CD4-positive, alpha-beta T cell (primary cell): ENCODE data around the gene ADGRV1. TPM values are rescaled to one million over a fixed set of nuclear protein-coding genes. Genes with fewer than 3 reads are reported as not detected.

Experiments used
- ATAC-seq: fragments of 200-7000 bp; cut with Tn5 transposase; one replicate; pipeline ENCODE4 v1.10.0; 2022; ENCODE audit warnings: mild to moderate bottlenecking; ENCODE audit not compliant: poor library complexity
- CTCF ChIA-PET: fragments of 350-600 bp; sonication (Branson Sonifier 250); formaldehyde crosslinking; loops from one replicate; lab custom pipeline; 2021; ENCODE audit warnings: antibody characterized with exemption, inconsistent platforms; lab: Charles Lee
- POLR2A ChIA-PET: fragments of 350-600 bp; sonication (Branson Sonifier 250); formaldehyde crosslinking; loops from one replicate; lab custom pipeline; 2021; ENCODE audit warnings: antibody characterized with exemption, inconsistent platforms; lab: Charles Lee
- DNase-seq, 14 experiments: peaks; one replicate each; pipeline ENCODE4 v3.0.0-alpha.2; 2013 to 2020; ENCODE audit warnings: mixed read lengths in 2 of 14
- H3K27ac ChIP-seq, 2 donors: one replicate each; pipeline versions ENCODE4 v1.5.1 to v1.7.0; 2013; ENCODE audit warnings: low read length in 2 of 2, low read depth in 1 of 2, mild to moderate bottlenecking in 1 of 2
- H3K27me3 ChIP-seq, 2 experiments: 1 replicate in 1 of 2; 2 replicates in 1 of 2; pipeline versions ENCODE4 v1.6.1 to v1.7.0; 2013; ENCODE audit warnings: low read length in 2 of 2, control low read depth in 1 of 2, mild to moderate bottlenecking in 1 of 2, moderate library complexity in 1 of 2; ENCODE audit not compliant: insufficient read depth in 2 of 2, control insufficient read depth in 1 of 2
- H3K36me3 ChIP-seq: one replicate; pipeline ENCODE4 v1.6.1; 2013; ENCODE audit warnings: low read length, control low read depth; ENCODE audit not compliant: insufficient read depth
- H3K4me1 ChIP-seq: one replicate; pipeline ENCODE4 v1.6.1; 2013; ENCODE audit warnings: low read length, control low read depth; ENCODE audit not compliant: insufficient read depth
- H3K4me3 ChIP-seq: one replicate; pipeline ENCODE4 v1.5.1; 2013; ENCODE audit warnings: mild to moderate bottlenecking, low read length, moderate library complexity
- H3K9me3 ChIP-seq, 2 experiments: 1 replicate in 1 of 2; 2 replicates in 1 of 2; pipeline versions ENCODE4 v1.6.1 to v1.7.0; 2013; ENCODE audit warnings: low read length in 2 of 2, mild to moderate bottlenecking in 2 of 2, control low read depth in 1 of 2, moderate library complexity in 1 of 2; ENCODE audit not compliant: control insufficient read depth in 1 of 2, insufficient read depth in 1 of 2
- H3K27ac Mint-ChIP-seq: one replicate; pipeline ENCODE4 v1.8.0; 2020; ENCODE audit warnings: mixed read lengths
- H3K27me3 Mint-ChIP-seq: one replicate; pipeline ENCODE4 v1.8.0; 2021; ENCODE audit warnings: mixed read lengths
- H3K36me3 Mint-ChIP-seq: one replicate; pipeline ENCODE4 v1.8.0; 2021; ENCODE audit warnings: low read depth, mixed read lengths
- H3K4me1 Mint-ChIP-seq: one replicate; pipeline ENCODE4 v1.8.0; 2021; ENCODE audit warnings: low read depth, mixed read lengths
- H3K4me3 Mint-ChIP-seq: one replicate; pipeline ENCODE4 v1.8.0; 2020; ENCODE audit warnings: mild to moderate bottlenecking, mixed read lengths
- H3K9me3 Mint-ChIP-seq: one replicate; pipeline ENCODE4 v1.8.0; 2020; ENCODE audit warnings: mixed read lengths
- intact Hi-C, 2 experiments: fragments of 100-400 bp; cut with DNase I in 1 of 2; cut with micrococcal nuclease in 1 of 2; formaldehyde crosslinking; loops; one replicate each; pipeline versions ENCODE4 v1.15.1 to v1.9.0; 2023 to 2025; cut with DNase I, micrococcal nuclease
- total RNA-seq, 174 experiments: library from RNA in 2 of 174; stranded (reverse) in 2 of 174; gene quantifications; one replicate each; pipeline ENCODE4 v1.2.3 and lab custom pipeline; 2021 to 2026
- TF ChIP-seq, protein P1 (sequence below): fragments of 200-600 bp; IDR thresholded peaks from one replicate; pipeline ENCODE4 v1.8.0; 2022; ENCODE audit warnings: antibody characterized with exemption, mild to moderate bottlenecking

The ADGRV1 gene
- total RNA-seq, 2 experiments from 2014 or later = 0.81 to 1.2 TPM

- Histone ChIP-seq H3K4me3 (peak overlapping the region; percentile 95), H3K36me3 (peaks cover 2% of the 10 kb centered on the region), H3K4me1 (peaks cover 12% of the 10 kb centered on the region), H3K9me3 (no peaks in the 10 kb centered on the region), H3K27me3 (peaks cover 7 to 23% of the 10 kb centered on the region in 2 experiments), H3K27ac (peak overlapping the region; percentile 80 to 95)
- Mint-ChIP-seq H3K36me3 (peaks cover 30% of the 10 kb centered on the region), H3K27me3 (peaks cover 29% of the 10 kb centered on the region), H3K27ac (peak overlapping the region; percentile 93), H3K4me1 (peaks cover 33% of the 10 kb centered on the region), H3K9me3 (no peaks in the 10 kb centered on the region), H3K4me3 (peak overlapping the region; percentile 99)
- TF ChIP-seq, protein P1, sequence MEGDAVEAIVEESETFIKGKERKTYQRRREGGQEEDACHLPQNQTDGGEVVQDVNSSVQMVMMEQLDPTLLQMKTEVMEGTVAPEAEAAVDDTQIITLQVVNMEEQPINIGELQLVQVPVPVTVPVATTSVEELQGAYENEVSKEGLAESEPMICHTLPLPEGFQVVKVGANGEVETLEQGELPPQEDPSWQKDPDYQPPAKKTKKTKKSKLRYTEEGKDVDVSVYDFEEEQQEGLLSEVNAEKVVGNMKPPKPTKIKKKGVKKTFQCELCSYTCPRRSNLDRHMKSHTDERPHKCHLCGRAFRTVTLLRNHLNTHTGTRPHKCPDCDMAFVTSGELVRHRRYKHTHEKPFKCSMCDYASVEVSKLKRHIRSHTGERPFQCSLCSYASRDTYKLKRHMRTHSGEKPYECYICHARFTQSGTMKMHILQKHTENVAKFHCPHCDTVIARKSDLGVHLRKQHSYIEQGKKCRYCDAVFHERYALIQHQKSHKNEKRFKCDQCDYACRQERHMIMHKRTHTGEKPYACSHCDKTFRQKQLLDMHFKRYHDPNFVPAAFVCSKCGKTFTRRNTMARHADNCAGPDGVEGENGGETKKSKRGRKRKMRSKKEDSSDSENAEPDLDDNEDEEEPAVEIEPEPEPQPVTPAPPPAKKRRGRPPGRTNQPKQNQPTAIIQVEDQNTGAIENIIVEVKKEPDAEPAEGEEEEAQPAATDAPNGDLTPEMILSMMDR = peak; percentile 74
- DNase-seq = peak in 10 of 14 experiments; percentile 36 to 77 (median 44)
- peak; percentile 60 for ATAC-seq
- POLR2A ChIA-PET = interaction anchor here (0.7 to 3.7 kb wide), 8 partner anchors 55 to 855 kb away, joined by 3 to 57 read pairs (median 12); partner anchors contain the start of genes ARRDC3, CETN3, MBLAC2 and POLR3G
- intact Hi-C loops = loop anchor here (1.0 to 5.0 kb wide), 10 partner anchors 55 to 1803 kb away; partner anchors contain the start of genes ARRDC3 (in 2 of the 2), CETN3 (in 1 of the 2), MBLAC2 (in 1 of the 2) and POLR3G (in 1 of the 2)
- CTCF ChIA-PET = interaction anchor here (0.8 to 2.3 kb wide), 6 partner anchors 40 to 1801 kb away, joined by 3 to 10 read pairs (median 4); partner anchors contain the start of genes CETN3, MBLAC2 and POLR3G
Measured at GRCh38 chr5:90529939-90530677, 28.5 kb upstream of the ADGRV1 start.

DNA sequence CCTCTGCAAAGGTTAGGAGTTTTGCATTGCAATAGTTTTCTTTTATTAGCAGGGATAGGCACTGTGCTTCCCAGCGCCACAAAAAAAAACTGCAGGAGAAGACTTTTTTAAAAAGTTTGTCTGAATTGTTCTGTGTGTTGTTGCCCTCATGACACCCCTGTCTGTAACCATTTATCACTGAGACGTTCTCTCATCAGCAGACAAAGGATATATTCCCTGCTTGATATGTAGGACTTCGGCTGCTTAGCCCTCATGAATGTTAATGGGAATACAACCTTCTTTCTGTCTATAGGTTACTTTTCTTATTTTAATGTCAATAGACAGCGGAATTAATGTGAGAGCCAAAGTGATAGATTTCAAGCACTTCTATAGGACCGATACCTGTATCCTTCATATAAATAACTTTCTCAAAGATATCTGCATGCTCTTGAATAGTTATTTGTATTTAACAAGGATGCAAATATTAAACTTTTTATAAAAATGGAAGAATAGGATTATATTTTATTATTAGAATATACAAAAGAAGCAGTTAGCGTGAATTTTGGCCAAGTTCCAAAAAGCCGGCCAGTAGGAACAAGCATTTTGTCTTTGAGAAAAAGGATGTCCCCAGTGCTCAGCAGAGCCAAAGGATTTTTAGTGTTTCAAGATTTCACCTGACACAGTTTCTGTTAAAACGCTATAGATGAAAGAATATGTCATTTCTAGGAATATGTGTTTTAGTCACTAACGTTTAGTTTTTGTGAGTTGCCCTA, 27.7 kb upstream of the ADGRV1 start:
- intact Hi-C loops = loop anchor here (1.0 to 5.0 kb wide), 5 partner anchors 90 to 1804 kb away; no protein-coding TSS in a partner anchor
- POLR2A ChIA-PET = interaction anchor here (1.5 to 3.7 kb wide), 5 partner anchors 56 to 850 kb away, joined by 3 to 57 read pairs (median 17); partner anchors contain the start of genes CETN3, MBLAC2 and POLR3G
- peak overlapping the region in 1 of 2 donors; percentile 95 for H3K27ac ChIP-seq

More for the DNA sequence above, 27.7 kb upstream of the ADGRV1 start:
- no peaks in the 10 kb centered on the region for H3K36me3 ChIP-seq
- peaks cover 12% of the 10 kb centered on the region for H3K4me1 ChIP-seq
- H3K4me3 ChIP-seq = no peak overlapping the region
- H3K4me3 Mint-ChIP-seq = peak overlapping the region; percentile 99
- CTCF ChIA-PET = interaction anchor here (1.0 to 2.3 kb wide), 4 partner anchors 56 to 1801 kb away, joined by 3 to 10 read pairs (median 6); partner anchors contain the start of genes CETN3, MBLAC2 and POLR3G
- TF ChIP-seq, protein P1 = no peak
- no peaks in the 10 kb centered on the region for H3K9me3 Mint-ChIP-seq
- DNase-seq = peak in 1 of 14 experiments; percentile 3
- H3K4me1 Mint-ChIP-seq = peaks cover 32% of the 10 kb centered on the region
- peaks cover 11 to 26% of the 10 kb centered on the region in 2 experiments for H3K27me3 ChIP-seq
- H3K27me3 Mint-ChIP-seq = peaks cover 36% of the 10 kb centered on the region
- ATAC-seq = no peak
- peak overlapping the region; percentile 93 for H3K27ac Mint-ChIP-seq
- peaks cover 23% of the 10 kb centered on the region for H3K36me3 Mint-ChIP-seq
- H3K9me3 ChIP-seq = no peaks in the 10 kb centered on the region
